Measurements from ENCODE around the gene CWF19L2. TPM values are rescaled to one million over a fixed set of nuclear protein-coding genes. Genes with fewer than 3 reads are reported as not detected.
"Not testable (repeated sequence)": the region's sequence is repeated elsewhere in the genome, so short reads cannot be mapped to it uniquely, and the experiment has no call there.

CWF19L2 gene
- total and polyA plus RNA-seq, 11 donors = 4.1 to 8.4 (median 7.5) TPM

GRCh38 chr11:107392611-107393010, 65.0 kb downstream of the CWF19L2 start:
- DNase-seq (no peak), ATAC-seq (no peak)
- no peak overlapping the region for H3K27ac ChIP-seq
- peaks cover 0 to 6% (median 0%) of the 10 kb centered on the region in 12 donors for H3K4me1 ChIP-seq
- H3K36me3 ChIP-seq = peaks cover 0 to 60% (median 39%) of the 10 kb centered on the region in 9 donors
- H3K4me3 ChIP-seq = no peak overlapping the region
- TF ChIP-seq CTCF (IDR thresholded peaks at IDR 0.05) (no peak), POLR2A (IDR thresholded peaks at IDR 0.05) (no peak)
- H3K27me3 ChIP-seq = no peaks in the 10 kb centered on the region
- intact Hi-C loops (cut with DNase I) = no loop called here
- 91 to 95% (median 92%) methylated on average over 3 of the region's 3 CpGs for WGBS, 4 donors
- no peaks in the 10 kb centered on the region for H3K9me3 ChIP-seq

GRCh38 chr11:107390701-107391100, 66.9 kb downstream of the CWF19L2 start:
- DNase-seq; H3K9me3 ChIP-seq; H3K27ac ChIP-seq; H3K4me3 ChIP-seq; ATAC-seq; H3K27me3 ChIP-seq; intact Hi-C loops (cut with DNase I); H3K4me1 ChIP-seq: not testable (repeated sequence)
- H3K36me3 ChIP-seq = peaks cover 0 to 61% (median 39%) of the 10 kb centered on the region in 9 donors
- 92 to 98% (median 97%) methylated on average over 4 of the region's 4 CpGs for WGBS, 4 donors

GRCh38 chr11:107387666-107388065, 70.0 kb downstream of the CWF19L2 start:
- no peak for DNase-seq
- Histone ChIP-seq H3K27ac (no peak overlapping the region), H3K27me3 (no peaks in the 10 kb centered on the region), H3K4me3 (no peak overlapping the region), H3K4me1 (no peaks in the 10 kb centered on the region), H3K36me3 (peaks cover 0 to 58% (median 40%) of the 10 kb centered on the region in 9 donors), H3K9me3 (no peaks in the 10 kb centered on the region)
- intact Hi-C loops (cut with DNase I) = no loop called here
- WGBS, 4 donors = 93 to 98% (median 97%) methylated on average over 6 of the region's 6 CpGs
- TF ChIP-seq POLR2A (IDR thresholded peaks at IDR 0.05) = no peak
- TF ChIP-seq CTCF (IDR thresholded peaks at IDR 0.05) = no peak
- no peak for ATAC-seq

GRCh38 chr11:107385361-107385981, 72.2 kb downstream of the CWF19L2 start:
- DNase-seq (no peak), ATAC-seq (no peak)
- Histone ChIP-seq H3K27ac (no peak overlapping the region), H3K4me1 (no peaks in the 10 kb centered on the region), H3K27me3 (no peaks in the 10 kb centered on the region), H3K36me3 (peaks cover 0 to 43% (median 21%) of the 10 kb centered on the region in 9 donors), H3K4me3 (no peak overlapping the region), H3K9me3 (no peaks in the 10 kb centered on the region)
- intact Hi-C loops (cut with DNase I) = no loop called here
- no peak for TF ChIP-seq CTCF (IDR thresholded peaks at IDR 0.05)
- no peak for TF ChIP-seq POLR2A (IDR thresholded peaks at IDR 0.05)
- WGBS, 4 donors = 94 to 97% (median 95%) methylated on average over 3 of the region's 3 CpGs

Measured in heart left ventricle (tissue), 16 donors.